Endothelial cell of umbilical vein (primary cell): Measurements from ENCODE around the gene NOTCH1. TPM values are rescaled to one million over a fixed set of nuclear protein-coding genes. Genes with fewer than 3 reads are reported as not detected.

Source experiments
- BruUV-seq: library from RNA; stranded (reverse); fragments of 400-500 nt; replicated peaks from 2 replicates; lab custom pipeline; 2021; lab: Mats Ljungman, UMichigan
- CTCF ChIA-PET: fragments of 300-600, 350-600 bp; sonication (Branson Sonifier 250); formaldehyde crosslinking; loops from one replicate; lab custom pipeline; 2021; ENCODE audit warnings: antibody characterized with exemption, inconsistent platforms; lab: Charles Lee
- POLR2A ChIA-PET: fragments of 300-600, 350-600 bp; sonication (Branson Sonifier 250); formaldehyde crosslinking; loops from one replicate; lab custom pipeline; 2021; ENCODE audit warnings: antibody characterized with exemption, inconsistent platforms; lab: Charles Lee
- DNase-seq: peaks from one replicate; pipeline ENCODE4 v3.0.0-alpha.2; 2011; ENCODE audit warnings: low read depth, low spot score
- FAIRE-seq: peaks from 2 replicates; lab custom pipeline; 2011; peaks lifted over from hg19 to GRCh38; lab: Jason Lieb, UNC
- H2AFZ ChIP-seq: 2 replicates; pipeline ENCODE4 v1.6.0; 2012; ENCODE audit warnings: low read depth, low read length, control low read depth, inconsistent platforms
- H3K27ac ChIP-seq: 2 replicates; pipeline ENCODE4 v1.5.1; 2011; ENCODE audit warnings: low read depth, mild to moderate bottlenecking, control low read depth, low read length, moderate library complexity; ENCODE audit not compliant: insufficient read depth
- H3K27me3 ChIP-seq, 2 experiments: 2 replicates each; pipeline versions ENCODE4 v1.6.0 to v1.6.1; 2011; ENCODE audit warnings: low read length in 2 of 2, mixed read lengths in 1 of 2; ENCODE audit not compliant: control insufficient read depth in 2 of 2, insufficient read depth in 2 of 2
- H3K36me3 ChIP-seq, 2 experiments: 2 replicates in 1 of 2; 3 replicates in 1 of 2; pipeline ENCODE4 v1.5.1; 2011; ENCODE audit warnings: low read length in 2 of 2, mild to moderate bottlenecking in 1 of 2, moderate library complexity in 1 of 2; ENCODE audit not compliant: control insufficient read depth in 2 of 2, insufficient read depth in 2 of 2; ENCODE audit errors: extremely low read depth in 1 of 2
- H3K4me1 ChIP-seq: 3 replicates; pipeline ENCODE4 v1.5.1; 2011; ENCODE audit warnings: mild to moderate bottlenecking, low read length; ENCODE audit not compliant: control insufficient read depth, insufficient read depth; ENCODE audit errors: extremely low read depth
- H3K4me2 ChIP-seq: 2 replicates; pipeline ENCODE4 v1.6.1; 2011; ENCODE audit warnings: low read length, control low read depth, mixed read lengths; ENCODE audit not compliant: insufficient read depth
- H3K4me3 ChIP-seq, 3 experiments: fragments of 200-600 bp in 1 of 3; sonication (generic), shearing (Covaris generic) in 1 of 3; replicated peaks in 1 of 3; 2 replicates each; pipeline ENCODE4 v1.5.1; 2011 to 2016; ENCODE audit warnings: control low read depth in 3 of 3, low read length in 3 of 3, mild to moderate bottlenecking in 2 of 3, inconsistent platforms in 1 of 3, low read depth in 1 of 3, moderate library complexity in 1 of 3; ENCODE audit not compliant: insufficient read depth in 1 of 3
- H3K79me2 ChIP-seq: 2 replicates; pipeline ENCODE4 v1.6.0; 2012; ENCODE audit warnings: low read length, inconsistent platforms; ENCODE audit not compliant: control insufficient read depth, insufficient read depth
- H3K9ac ChIP-seq: replicated peaks from 2 replicates; pipeline ENCODE3; 2011; ENCODE audit warnings: low read length, control low read depth; ENCODE audit not compliant: insufficient read depth; ENCODE audit errors: extremely low read depth
- H3K9me1 ChIP-seq: replicated peaks from 3 replicates; pipeline ENCODE4 v1.6.0; 2011; ENCODE audit warnings: mild to moderate bottlenecking, low read length; ENCODE audit not compliant: control insufficient read depth, insufficient read depth; ENCODE audit errors: extremely low read depth
- H3K9me3 ChIP-seq: replicated peaks from 2 replicates; pipeline ENCODE4 v1.5.1; 2012; ENCODE audit warnings: low read length, inconsistent platforms; ENCODE audit not compliant: control insufficient read depth, insufficient read depth
- H4K20me1 ChIP-seq: replicated peaks from 2 replicates; pipeline ENCODE3; 2011; ENCODE audit warnings: mild to moderate bottlenecking, low read length; ENCODE audit not compliant: control insufficient read depth, insufficient read depth; ENCODE audit errors: extremely low read depth
- EZH2 ChIP-seq: IDR thresholded peaks from 2 replicates; pipeline ENCODE4 v1.6.1; 2012; ENCODE audit warnings: borderline replicate concordance, low read depth, mild to moderate bottlenecking, moderate library complexity, low read length, inconsistent platforms; ENCODE audit not compliant: severe bottlenecking
- FOS ChIP-seq: IDR thresholded peaks from 2 replicates; pipeline ENCODE4 v1.6.1; 2011; ENCODE audit warnings: mild to moderate bottlenecking, low read length, moderate library complexity, borderline replicate concordance; ENCODE audit not compliant: insufficient read depth
- GATA2 ChIP-seq: IDR thresholded peaks from 2 replicates; pipeline ENCODE4 v1.7.0; 2011; ENCODE audit warnings: low read depth, mild to moderate bottlenecking, moderate library complexity, mixed read lengths, low read length; ENCODE audit not compliant: insufficient read length, insufficient read depth
- JUN ChIP-seq: IDR thresholded peaks from 2 replicates; pipeline ENCODE4 v1.6.1; 2011; ENCODE audit warnings: borderline replicate concordance, low read depth; ENCODE audit not compliant: insufficient read length, insufficient read depth
- MYC ChIP-seq: IDR thresholded peaks from one replicate; pipeline ENCODE4 v1.6.1; 2011; ENCODE audit warnings: mild to moderate bottlenecking, low read depth, low read length
- POLR2A ChIP-seq: IDR thresholded peaks from 2 replicates; pipeline ENCODE4 v1.6.1; 2012; ENCODE audit warnings: low read depth, mild to moderate bottlenecking, control low read depth, low read length
- POLR2AphosphoS5 ChIP-seq: IDR thresholded peaks from 2 replicates; pipeline ENCODE4 v1.6.1; 2012; ENCODE audit warnings: low read depth, mild to moderate bottlenecking, control low read depth, low read length, moderate library complexity; ENCODE audit not compliant: insufficient read depth
- dilution Hi-C: fragments of 300-500 bp; cut with MboI; formaldehyde crosslinking; loops from one replicate; pipeline ENCODE4 v1.15.0; 2019; ENCODE audit warnings: low sequenced_read_pairs; ENCODE audit not compliant: extremely low pct_ligation_motif_present
- intact Hi-C: fragments of 100-400 bp; cut with micrococcal nuclease; formaldehyde crosslinking; loops from one replicate; pipeline ENCODE4 v1.10.0; 2022
- polyA plus RNA-seq, 4 experiments: library from polyadenylated mRNA; depleted of rRNA in 3 of 4; stranded (reverse) in 3 of 4; unstranded in 1 of 4; fragments of >200 nt; gene quantifications; 2 replicates each; pipeline versions ENCODE4 v1.2.1 to v1.2.3, GENCODE V29; 2011 to 2012; ENCODE audit warnings: missing spikeins in 1 of 4
- total RNA-seq: library from RNA; stranded (reverse); gene quantifications from 2 replicates; pipeline ENCODE4 v1.2.3, GENCODE V29; 2021
- TF ChIP-seq, protein P1 (sequence below), 2 donors: IDR thresholded peaks; 1 replicate in 1 of 2; 2 replicates in 1 of 2; pipeline ENCODE4 v1.5.1; 2011; ENCODE audit warnings: low read length in 2 of 2, mild to moderate bottlenecking in 2 of 2, moderate library complexity in 2 of 2, control low read depth in 1 of 2, inconsistent platforms in 1 of 2, low read depth in 1 of 2; ENCODE audit not compliant: insufficient read depth in 1 of 2; ENCODE audit errors: extremely low read depth in 1 of 2
- TF ChIP-seq, protein P2 (sequence below): IDR thresholded peaks from 2 replicates; pipeline ENCODE4 v1.6.1; 2011; ENCODE audit not compliant: insufficient read depth, insufficient read length

NOTCH1 gene
- total and polyA plus RNA-seq, 2 donors (not counting 3 experiments of a cell fraction or from before 2014, with no cell fraction given), result 31.7 to 153 TPM

GRCh38 chr9:136544548-136544963 is 1.3 kb downstream of the NOTCH1 start:
- H3K4me1 ChIP-seq, result peaks cover 57% of the 10 kb centered on the region
- H3K4me3 ChIP-seq, result peak overlapping the region; percentile 81 to 98 (median 91)
- H3K9me1 ChIP-seq, result no peaks in the 10 kb centered on the region
- no peak overlapping the region for H2AFZ ChIP-seq
- peak overlapping the region; percentile 78 for H3K9ac ChIP-seq
- ChIA-PET POLR2A (interaction anchor here (0.6 to 1.4 kb wide), 2 partner anchors 31 to 80 kb away, joined by 3 to 4 read pairs; no protein-coding TSS in a partner anchor), CTCF (interaction anchor here (1.0 kb wide), 1 partner anchor 81 kb away, joined by 9 read pairs; no protein-coding TSS in a partner anchor)
- peak overlapping the region; percentile 67 for H3K27ac ChIP-seq
- no peaks in the 10 kb centered on the region for H3K9me3 ChIP-seq
- H3K4me2 ChIP-seq, result peak overlapping the region; percentile 84
- TF ChIP-seq, protein P1, sequence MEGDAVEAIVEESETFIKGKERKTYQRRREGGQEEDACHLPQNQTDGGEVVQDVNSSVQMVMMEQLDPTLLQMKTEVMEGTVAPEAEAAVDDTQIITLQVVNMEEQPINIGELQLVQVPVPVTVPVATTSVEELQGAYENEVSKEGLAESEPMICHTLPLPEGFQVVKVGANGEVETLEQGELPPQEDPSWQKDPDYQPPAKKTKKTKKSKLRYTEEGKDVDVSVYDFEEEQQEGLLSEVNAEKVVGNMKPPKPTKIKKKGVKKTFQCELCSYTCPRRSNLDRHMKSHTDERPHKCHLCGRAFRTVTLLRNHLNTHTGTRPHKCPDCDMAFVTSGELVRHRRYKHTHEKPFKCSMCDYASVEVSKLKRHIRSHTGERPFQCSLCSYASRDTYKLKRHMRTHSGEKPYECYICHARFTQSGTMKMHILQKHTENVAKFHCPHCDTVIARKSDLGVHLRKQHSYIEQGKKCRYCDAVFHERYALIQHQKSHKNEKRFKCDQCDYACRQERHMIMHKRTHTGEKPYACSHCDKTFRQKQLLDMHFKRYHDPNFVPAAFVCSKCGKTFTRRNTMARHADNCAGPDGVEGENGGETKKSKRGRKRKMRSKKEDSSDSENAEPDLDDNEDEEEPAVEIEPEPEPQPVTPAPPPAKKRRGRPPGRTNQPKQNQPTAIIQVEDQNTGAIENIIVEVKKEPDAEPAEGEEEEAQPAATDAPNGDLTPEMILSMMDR (IDR thresholded peaks at IDR 0.05; ENCODE audit: extremely low read depth in 1 of 2, insufficient read depth in 1 of 2, low read depth in 1 of 2, low read length in 2 of 2), result no peak
- H3K27me3 ChIP-seq, result no peaks in the 10 kb centered on the region
- DNase-seq, result peak; percentile 48
- intact Hi-C loops (loop anchor here (1.0 to 5.0 kb wide), 3 partner anchors 14 to 168 kb away; partner anchors contain the start of gene DIPK1B), dilution Hi-C loops (no loop called here)
- H4K20me1 ChIP-seq, result no peaks in the 10 kb centered on the region
- peaks cover 9 to 17% of the 10 kb centered on the region in 2 experiments for H3K36me3 ChIP-seq
- BruUV-seq, result no TSS peak
- peaks cover 57% of the 10 kb centered on the region for H3K79me2 ChIP-seq
- no peak for FAIRE-seq

DNA sequence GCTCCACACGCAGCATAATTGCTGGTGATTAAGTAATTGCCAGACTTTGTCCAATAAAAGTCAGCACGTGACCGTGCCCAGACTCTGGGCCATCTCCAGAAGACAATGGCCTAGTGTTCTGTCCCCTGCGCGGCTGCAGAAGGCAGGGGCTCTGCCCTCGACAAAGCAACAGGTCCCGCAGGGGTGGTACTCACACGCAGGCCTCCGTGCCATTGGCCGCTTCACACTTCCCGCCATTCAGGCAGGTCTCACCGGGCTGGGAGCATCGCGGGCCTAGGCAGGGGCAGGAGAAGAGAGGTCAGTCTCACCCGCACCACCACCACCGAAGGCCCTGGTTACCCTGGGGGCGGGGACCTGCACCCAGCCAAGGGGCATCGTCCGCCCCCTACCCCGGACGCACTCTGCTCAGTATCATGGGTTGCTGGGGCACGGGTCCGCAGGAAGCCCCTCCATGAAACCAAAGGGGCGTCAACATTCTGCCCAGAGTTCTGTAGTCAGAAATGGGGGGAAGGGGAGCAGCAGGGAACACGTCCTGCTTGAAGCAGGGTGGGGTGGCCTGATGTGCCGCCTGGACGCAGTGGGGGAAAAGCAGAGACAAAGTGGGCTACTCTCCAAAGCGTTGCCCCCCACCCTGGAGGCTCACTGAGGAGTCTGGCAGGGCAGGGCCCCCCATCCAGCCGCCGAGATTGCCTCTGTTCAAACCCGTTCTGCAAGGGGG is 1.9 kb downstream of the NOTCH1 start:
- no peak overlapping the region for H2AFZ ChIP-seq
- no TSS peak for BruUV-seq
- peak overlapping the region; percentile 78 for H3K9ac ChIP-seq
- no peaks in the 10 kb centered on the region for H3K9me1 ChIP-seq
- no peaks in the 10 kb centered on the region for H3K9me3 ChIP-seq
- H3K79me2 ChIP-seq, result peaks cover 57% of the 10 kb centered on the region
- H3K4me3 ChIP-seq, result peak overlapping the region; percentile 81 to 98 (median 91)
- H3K4me1 ChIP-seq, result peaks cover 62% of the 10 kb centered on the region
- CTCF ChIA-PET, result interaction anchor here (0.5 to 6.4 kb wide), 5 partner anchors 14 to 91 kb away, joined by 4 to 59 read pairs (median 9); no protein-coding TSS in a partner anchor
- H3K36me3 ChIP-seq, result peaks cover 9 to 17% of the 10 kb centered on the region in 2 experiments
- H3K4me2 ChIP-seq, result peak overlapping the region; percentile 84
- DNase-seq (peak; percentile 46), FAIRE-seq (peak; percentile 70)
- no peaks in the 10 kb centered on the region for H3K27me3 ChIP-seq
- dilution Hi-C loops (no loop called here), intact Hi-C loops (loop anchor here (1.0 to 5.0 kb wide), 3 partner anchors 13 to 168 kb away; partner anchors contain the start of gene DIPK1B)
- no peak for TF ChIP-seq MYC
- no peak for TF ChIP-seq GATA2
- TF ChIP-seq POLR2AphosphoS5, result peak; percentile 28
- TF ChIP-seq POLR2A, result no peak
- TF ChIP-seq, protein P1 (IDR thresholded peaks at IDR 0.05; ENCODE audit: extremely low read depth in 1 of 2, insufficient read depth in 1 of 2, low read depth in 1 of 2, low read length in 2 of 2), result no peak
- no peak for TF ChIP-seq JUN
- no peak for TF ChIP-seq FOS
- no peak for TF ChIP-seq EZH2
- TF ChIP-seq, protein P2, sequence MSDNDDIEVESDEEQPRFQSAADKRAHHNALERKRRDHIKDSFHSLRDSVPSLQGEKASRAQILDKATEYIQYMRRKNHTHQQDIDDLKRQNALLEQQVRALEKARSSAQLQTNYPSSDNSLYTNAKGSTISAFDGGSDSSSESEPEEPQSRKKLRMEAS, result peak; percentile 10
- peak overlapping the region; percentile 67 for H3K27ac ChIP-seq
- no peaks in the 10 kb centered on the region for H4K20me1 ChIP-seq
- POLR2A ChIA-PET, result interaction anchor here (0.6 to 1.4 kb wide), 2 partner anchors 31 to 81 kb away, joined by 3 to 4 read pairs; no protein-coding TSS in a partner anchor
